K562 (cell line): ENCODE data around the gene MCMBP. TPM values are rescaled to one million over a fixed set of nuclear protein-coding genes. Genes with fewer than 3 reads are reported as not detected.

Experiments
- BRD9 ChIP-seq: fragments of 450-650 bp; IDR thresholded peaks from 2 replicates; pipeline ENCODE4 v1.6.1; 2018; ENCODE audit warnings: low read depth; ENCODE audit not compliant: partially characterized antibody
- DIDO1 ChIP-seq: fragments of 450-650 bp; IDR thresholded peaks from 2 replicates; pipeline ENCODE4 v1.6.1; 2016; ENCODE audit warnings: low read depth, missing biosample characterization, missing genetic modification characterization
- ETV5 ChIP-seq: sonication (generic); formaldehyde crosslinking; IDR thresholded peaks from 2 replicates; pipeline ENCODE4 v1.4.0; 2020; ENCODE audit warnings: low read depth, mild to moderate bottlenecking, missing genetic modification reagents
- MCM3 ChIP-seq: fragments of 450-650 bp; IDR thresholded peaks from 2 replicates; pipeline ENCODE4 v1.6.1; 2016
- OTX1 ChIP-seq: fragments of 450-650 bp; formaldehyde crosslinking; IDR thresholded peaks from 2 replicates; pipeline ENCODE4 v1.4.0; 2022; ENCODE audit warnings: mild to moderate bottlenecking
- SIX5 ChIP-seq, 2 experiments: IDR thresholded peaks; 2 replicates each; pipeline ENCODE4 v1.6.1; 2011; ENCODE audit warnings: low read length in 2 of 2, borderline replicate concordance in 1 of 2, low read depth in 1 of 2, mild to moderate bottlenecking in 1 of 2, moderate library complexity in 1 of 2; ENCODE audit not compliant: insufficient read depth in 1 of 2
- TCF3 ChIP-seq: sonication (generic); formaldehyde crosslinking; IDR thresholded peaks from 2 replicates; pipeline ENCODE4 v1.4.0; 2020; ENCODE audit warnings: mild to moderate bottlenecking, missing genetic modification reagents
- ZNF3 ChIP-seq: fragments of 250-450 bp; sonication (Bioruptor Pico); IDR thresholded peaks from 2 replicates; pipeline ENCODE4 v1.5.0; 2021; ENCODE audit warnings: mild to moderate bottlenecking, moderate library complexity
- polyA plus RNA-seq, 8 experiments: library from polyadenylated mRNA; depleted of rRNA in 4 of 8; stranded (reverse) in 5 of 8; unstranded in 3 of 8; fragments of >200 nt; fragmentation: Nextera tagmentation in 2 of 8; fragmentation: Illumina TruSeq in 1 of 8; extraction: Ambion mirVana in 2 of 8; extraction: Trizol in 1 of 8; gene quantifications; 2 replicates each; pipeline versions ENCODE4 v1.2.1 to v1.2.3, GENCODE V29; 2011 to 2014; ENCODE audit warnings: inconsistent platforms in 1 of 8, missing spikeins in 1 of 8
- total RNA-seq, 7 experiments: library from RNA; depleted of rRNA in 6 of 7; stranded (reverse); fragments of >200 nt in 6 of 7; fragmentation: Illumina TruSeq in 2 of 7; extraction: Trizol in 2 of 7; gene quantifications; 2 replicates each; pipeline versions ENCODE4 v1.2.1 to v1.2.3, GENCODE V29; 2011 to 2021; ENCODE audit warnings: low replicate concordance in 1 of 7
- TF ChIP-seq, protein P1 (sequence below): sonication (generic); formaldehyde crosslinking; IDR thresholded peaks from 2 replicates; pipeline ENCODE4 v1.8.0; 2022; ENCODE audit warnings: missing genetic modification reagents, mild to moderate bottlenecking, moderate library complexity, borderline replicate concordance
- TF ChIP-seq, protein P2 (sequence below), 2 experiments: IDR thresholded peaks; 2 replicates each; pipeline ENCODE4 v1.6.1; 2011; ENCODE audit warnings: borderline replicate concordance in 1 of 2, control low read depth in 1 of 2, low read depth in 1 of 2, low read length in 1 of 2, mild to moderate bottlenecking in 1 of 2, mixed read lengths in 1 of 2, moderate library complexity in 1 of 2; ENCODE audit not compliant: insufficient read depth in 1 of 2, insufficient read length in 1 of 2, poor library complexity in 1 of 2, severe bottlenecking in 1 of 2; ENCODE audit errors: extremely low read depth in 1 of 2
- TF ChIP-seq, protein P3 (sequence below): fragments of 250-450 bp; sonication (Bioruptor Pico); IDR thresholded peaks from 2 replicates; pipeline ENCODE4 v1.8.0; 2022; ENCODE audit warnings: moderate library complexity, mild to moderate bottlenecking, inconsistent platforms
- TF ChIP-seq, protein P4 (sequence below): sonication (generic); formaldehyde crosslinking; IDR thresholded peaks from 2 replicates; pipeline ENCODE4 v1.8.1; 2022; ENCODE audit warnings: missing genetic modification reagents
- TF ChIP-seq, protein P5 (sequence below): fragments of 200-800 bp; sonication (Bioruptor generic); IDR thresholded peaks from 2 replicates; pipeline ENCODE4 v1.6.1; 2017; ENCODE audit warnings: missing genetic modification characterization, missing compliant biosample characterization
- TF ChIP-seq, protein P6 (sequence below): fragments of 450-650 bp; conservative IDR thresholded peaks from 2 replicates; pipeline ENCODE4 v1.6.1; 2016; ENCODE audit warnings: missing genetic modification characterization, low read depth, mild to moderate bottlenecking, missing compliant biosample characterization, moderate library complexity

The MCMBP gene
- total and polyA plus RNA-seq, 9 of the 15 experiments (the other 6 are each of a cell fraction or from before 2014, with no cell fraction given), result 11.2 to 74.3 (median 50.5) TPM

DNA sequence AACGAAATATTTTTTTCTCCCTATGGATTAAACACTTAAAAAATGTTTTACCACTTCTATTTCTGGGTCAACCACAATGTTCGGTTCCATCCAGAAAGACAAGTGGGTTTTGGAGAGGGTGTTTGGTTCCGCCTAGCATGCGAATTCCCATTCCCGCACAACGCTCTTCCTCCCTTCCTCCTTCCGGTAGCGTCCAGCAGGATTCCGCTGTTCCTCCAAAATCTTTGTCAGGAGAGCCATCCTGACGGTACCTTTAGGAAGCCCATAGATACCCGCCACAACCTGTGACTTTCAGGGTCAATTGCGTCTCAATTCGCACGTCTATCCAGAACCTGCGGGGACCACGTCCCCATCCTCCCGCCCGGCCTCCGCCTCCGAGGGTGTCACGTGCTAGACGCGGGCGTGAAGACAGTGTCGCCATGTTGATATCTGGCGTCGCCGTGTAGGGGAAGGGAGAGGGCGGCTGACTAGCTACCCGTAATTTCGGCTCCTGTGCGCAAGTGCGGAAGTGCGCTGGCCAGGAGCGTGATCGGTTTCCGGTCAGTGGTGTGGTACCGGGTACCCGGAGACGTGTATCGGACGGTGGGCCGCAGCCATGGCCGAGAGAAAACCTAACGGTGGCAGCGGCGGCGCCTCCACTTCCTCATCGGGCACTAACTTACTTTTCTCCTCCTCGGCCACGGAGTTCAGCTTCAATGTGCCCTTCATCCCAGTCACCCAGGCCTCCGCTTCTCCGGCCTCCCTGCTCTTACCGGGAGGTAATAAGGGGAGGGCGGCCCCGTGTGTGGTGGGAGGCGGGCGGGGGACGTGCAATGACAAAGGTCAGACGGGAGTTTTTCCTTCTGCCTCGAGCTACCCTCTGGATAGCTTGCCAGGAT, 19.8 kb upstream of the MCMBP start, which contains the start of gene SEC23IP (continued):
- TF ChIP-seq, protein P1, sequence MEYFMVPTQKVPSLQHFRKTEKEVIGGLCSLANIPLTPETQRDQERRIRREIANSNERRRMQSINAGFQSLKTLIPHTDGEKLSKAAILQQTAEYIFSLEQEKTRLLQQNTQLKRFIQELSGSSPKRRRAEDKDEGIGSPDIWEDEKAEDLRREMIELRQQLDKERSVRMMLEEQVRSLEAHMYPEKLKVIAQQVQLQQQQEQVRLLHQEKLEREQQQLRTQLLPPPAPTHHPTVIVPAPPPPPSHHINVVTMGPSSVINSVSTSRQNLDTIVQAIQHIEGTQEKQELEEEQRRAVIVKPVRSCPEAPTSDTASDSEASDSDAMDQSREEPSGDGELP (CRISPR knock-in tag), result peak; percentile 81
- TF ChIP-seq, protein P2, sequence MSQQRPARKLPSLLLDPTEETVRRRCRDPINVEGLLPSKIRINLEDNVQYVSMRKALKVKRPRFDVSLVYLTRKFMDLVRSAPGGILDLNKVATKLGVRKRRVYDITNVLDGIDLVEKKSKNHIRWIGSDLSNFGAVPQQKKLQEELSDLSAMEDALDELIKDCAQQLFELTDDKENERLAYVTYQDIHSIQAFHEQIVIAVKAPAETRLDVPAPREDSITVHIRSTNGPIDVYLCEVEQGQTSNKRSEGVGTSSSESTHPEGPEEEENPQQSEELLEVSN (IDR thresholded peaks at IDR 0.05; ENCODE audit: borderline replicate concordance in 1 of 2, extremely low read depth in 1 of 2, insufficient read depth in 1 of 2, insufficient read length in 1 of 2, low read depth in 1 of 2, low read length in 1 of 2, poor library complexity in 1 of 2, severe bottlenecking in 1 of 2), result peak; percentile 91 to 95
- TF ChIP-seq, protein P3, sequence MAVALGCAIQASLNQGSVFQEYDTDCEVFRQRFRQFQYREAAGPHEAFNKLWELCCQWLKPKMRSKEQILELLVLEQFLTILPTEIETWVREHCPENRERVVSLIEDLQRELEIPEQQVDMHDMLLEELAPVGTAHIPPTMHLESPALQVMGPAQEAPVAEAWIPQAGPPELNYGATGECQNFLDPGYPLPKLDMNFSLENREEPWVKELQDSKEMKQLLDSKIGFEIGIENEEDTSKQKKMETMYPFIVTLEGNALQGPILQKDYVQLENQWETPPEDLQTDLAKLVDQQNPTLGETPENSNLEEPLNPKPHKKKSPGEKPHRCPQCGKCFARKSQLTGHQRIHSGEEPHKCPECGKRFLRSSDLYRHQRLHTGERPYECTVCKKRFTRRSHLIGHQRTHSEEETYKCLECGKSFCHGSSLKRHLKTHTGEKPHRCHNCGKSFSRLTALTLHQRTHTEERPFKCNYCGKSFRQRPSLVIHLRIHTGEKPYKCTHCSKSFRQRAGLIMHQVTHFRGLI (CRISPR knock-in tag), result no peak
- TF ChIP-seq SIX5 (IDR thresholded peaks at IDR 0.05; ENCODE audit: borderline replicate concordance in 1 of 2, insufficient read depth in 1 of 2, low read depth in 1 of 2, low read length in 2 of 2), result peak; percentile 49; a peak in 2 of 4 replicates
- TF ChIP-seq, protein P4, sequence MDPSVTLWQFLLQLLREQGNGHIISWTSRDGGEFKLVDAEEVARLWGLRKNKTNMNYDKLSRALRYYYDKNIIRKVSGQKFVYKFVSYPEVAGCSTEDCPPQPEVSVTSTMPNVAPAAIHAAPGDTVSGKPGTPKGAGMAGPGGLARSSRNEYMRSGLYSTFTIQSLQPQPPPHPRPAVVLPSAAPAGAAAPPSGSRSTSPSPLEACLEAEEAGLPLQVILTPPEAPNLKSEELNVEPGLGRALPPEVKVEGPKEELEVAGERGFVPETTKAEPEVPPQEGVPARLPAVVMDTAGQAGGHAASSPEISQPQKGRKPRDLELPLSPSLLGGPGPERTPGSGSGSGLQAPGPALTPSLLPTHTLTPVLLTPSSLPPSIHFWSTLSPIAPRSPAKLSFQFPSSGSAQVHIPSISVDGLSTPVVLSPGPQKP, result no peak
- TF ChIP-seq, protein P5, sequence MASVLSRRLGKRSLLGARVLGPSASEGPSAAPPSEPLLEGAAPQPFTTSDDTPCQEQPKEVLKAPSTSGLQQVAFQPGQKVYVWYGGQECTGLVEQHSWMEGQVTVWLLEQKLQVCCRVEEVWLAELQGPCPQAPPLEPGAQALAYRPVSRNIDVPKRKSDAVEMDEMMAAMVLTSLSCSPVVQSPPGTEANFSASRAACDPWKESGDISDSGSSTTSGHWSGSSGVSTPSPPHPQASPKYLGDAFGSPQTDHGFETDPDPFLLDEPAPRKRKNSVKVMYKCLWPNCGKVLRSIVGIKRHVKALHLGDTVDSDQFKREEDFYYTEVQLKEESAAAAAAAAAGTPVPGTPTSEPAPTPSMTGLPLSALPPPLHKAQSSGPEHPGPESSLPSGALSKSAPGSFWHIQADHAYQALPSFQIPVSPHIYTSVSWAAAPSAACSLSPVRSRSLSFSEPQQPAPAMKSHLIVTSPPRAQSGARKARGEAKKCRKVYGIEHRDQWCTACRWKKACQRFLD (CRISPR knock-in tag), result peak; percentile 57; the same call in 1 of the 2 replicates
- TF ChIP-seq ETV5 (CRISPR knock-in tag), result no peak
- TF ChIP-seq MCM3, result no peak
- TF ChIP-seq OTX1, result no peak
- no peak for TF ChIP-seq ZNF3 (CRISPR knock-in tag)
- peak; percentile 74 for TF ChIP-seq DIDO1
- TF ChIP-seq, protein P6, sequence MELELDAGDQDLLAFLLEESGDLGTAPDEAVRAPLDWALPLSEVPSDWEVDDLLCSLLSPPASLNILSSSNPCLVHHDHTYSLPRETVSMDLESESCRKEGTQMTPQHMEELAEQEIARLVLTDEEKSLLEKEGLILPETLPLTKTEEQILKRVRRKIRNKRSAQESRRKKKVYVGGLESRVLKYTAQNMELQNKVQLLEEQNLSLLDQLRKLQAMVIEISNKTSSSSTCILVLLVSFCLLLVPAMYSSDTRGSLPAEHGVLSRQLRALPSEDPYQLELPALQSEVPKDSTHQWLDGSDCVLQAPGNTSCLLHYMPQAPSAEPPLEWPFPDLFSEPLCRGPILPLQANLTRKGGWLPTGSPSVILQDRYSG (tag), result no peak
- TF ChIP-seq BRD9, result no peak
- TF ChIP-seq TCF3 (CRISPR knock-in tag), result no peak
